ENCODE measurements around the gene ZMYND8.
"Not testable (repeated sequence)": the region's sequence is repeated elsewhere in the genome, so short reads cannot be mapped to it uniquely, and the experiment has no call there.

ZMYND8 gene

GRCh38 chr20:47204850-47205122 is 151.7 kb downstream of the ZMYND8 start:
- H2BK12ac ChIP-seq (ENCODE audit: low read length in 2 of 2); H2BK120ac ChIP-seq (ENCODE audit: low read depth, low read length); H2AFZ ChIP-seq (ENCODE audit: low read depth, low read length); H3K9me3 ChIP-seq (ENCODE audit: control insufficient read depth, low read length); H3K4me3 ChIP-seq (ENCODE audit: insufficient read depth in 1 of 2, low read depth in 1 of 2, low read length in 2 of 2); H2BK5ac ChIP-seq (ENCODE audit: low read depth, low read length, poor library complexity, severe bottlenecking); H3K4ac ChIP-seq (ENCODE audit: low read depth in 1 of 2, low read length in 2 of 2); H3K4me1 ChIP-seq (ENCODE audit: control insufficient read depth, insufficient read depth, low read depth, low read length); H3K27ac ChIP-seq (ENCODE audit: low read length, poor library complexity, severe bottlenecking); H3K23ac ChIP-seq (ENCODE audit: low read length in 2 of 2); H3K18ac ChIP-seq (ENCODE audit: low read depth in 1 of 2, low read length in 2 of 2); DNase-seq; H4K91ac ChIP-seq (ENCODE audit: low read length); H4K8ac ChIP-seq (ENCODE audit: low read length); H3K14ac ChIP-seq (ENCODE audit: low read length in 2 of 2); H3K9ac ChIP-seq (ENCODE audit: low read length); H3K27me3 ChIP-seq (ENCODE audit: control insufficient read depth in 1 of 2, insufficient read depth in 1 of 2, low read length in 2 of 2); H3K4me2 ChIP-seq (ENCODE audit: low read length, poor library complexity, severe bottlenecking); H2AK5ac ChIP-seq (ENCODE audit: low read length, severe bottlenecking); H2BK15ac ChIP-seq (ENCODE audit: low read depth, poor library complexity, severe bottlenecking): not testable (repeated sequence)
- H3K79me1 ChIP-seq (replicated peaks; ENCODE audit: low read length, poor library complexity, severe bottlenecking), result peaks cover 12% of the 10 kb centered on the region
- peaks cover 13 to 18% of the 10 kb centered on the region in 2 experiments for H3K36me3 ChIP-seq (ENCODE audit: control insufficient read depth in 1 of 2, insufficient read depth in 2 of 2, low read depth in 1 of 2, low read length in 2 of 2)
- WGBS, result 81% methylated on average over 11 of the region's 11 CpGs

- Histone ChIP-seq H3K9me3 (ENCODE audit: control insufficient read depth, low read length) (no peaks in the 10 kb centered on the region), H3K18ac (ENCODE audit: low read depth in 1 of 2, low read length in 2 of 2) (no peak overlapping the region), H2BK15ac (ENCODE audit: low read depth, poor library complexity, severe bottlenecking) (no peak overlapping the region), H3K14ac (ENCODE audit: low read length in 2 of 2) (no peak overlapping the region), H3K27ac (ENCODE audit: low read length, poor library complexity, severe bottlenecking) (no peak overlapping the region), H3K36me3 (ENCODE audit: control insufficient read depth in 1 of 2, insufficient read depth in 2 of 2, low read depth in 1 of 2, low read length in 2 of 2) (peaks cover 12 to 13% of the 10 kb centered on the region in 2 experiments), H3K9ac (ENCODE audit: low read length) (no peak overlapping the region), H3K4me2 (ENCODE audit: low read length, poor library complexity, severe bottlenecking) (no peak overlapping the region), H2BK12ac (ENCODE audit: low read length in 2 of 2) (no peak overlapping the region), H3K4ac (ENCODE audit: low read depth in 1 of 2, low read length in 2 of 2) (no peak overlapping the region), H3K79me1 (replicated peaks; ENCODE audit: low read length, poor library complexity, severe bottlenecking) (peaks cover 11% of the 10 kb centered on the region), H2BK120ac (ENCODE audit: low read depth, low read length) (no peak overlapping the region), H2AK5ac (ENCODE audit: low read length, severe bottlenecking) (peak overlapping the region; percentile 28), H4K8ac (ENCODE audit: low read length) (no peak overlapping the region), H2AFZ (ENCODE audit: low read depth, low read length) (no peak overlapping the region), H3K23ac (ENCODE audit: low read length in 2 of 2) (no peak overlapping the region), H3K4me3 (ENCODE audit: insufficient read depth in 1 of 2, low read depth in 1 of 2, low read length in 2 of 2) (no peak overlapping the region), H2BK5ac (ENCODE audit: low read depth, low read length, poor library complexity, severe bottlenecking) (no peak overlapping the region), H4K91ac (ENCODE audit: low read length) (no peak overlapping the region), H3K4me1 (ENCODE audit: control insufficient read depth, insufficient read depth, low read depth, low read length) (peaks cover 10% of the 10 kb centered on the region), H3K27me3 (ENCODE audit: control insufficient read depth in 1 of 2, insufficient read depth in 1 of 2, low read length in 2 of 2) (no peaks in the 10 kb centered on the region)
- WGBS, result 84% methylated on average over 10 of the region's 12 CpGs
- DNase-seq, result peak; percentile 85
These were observed 152.3 kb downstream of the ZMYND8 start for GRCh38 chr20:47204008-47204849.

- Histone ChIP-seq H2AFZ (ENCODE audit: low read depth, low read length) (no peak overlapping the region), H2BK12ac (ENCODE audit: low read length in 2 of 2) (no peak overlapping the region), H3K27me3 (ENCODE audit: control insufficient read depth in 1 of 2, insufficient read depth in 1 of 2, low read length in 2 of 2) (no peaks in the 10 kb centered on the region), H4K8ac (ENCODE audit: low read length) (no peak overlapping the region), H3K23ac (ENCODE audit: low read length in 2 of 2) (no peak overlapping the region), H3K4ac (ENCODE audit: low read depth in 1 of 2, low read length in 2 of 2) (no peak overlapping the region), H2BK15ac (ENCODE audit: low read depth, poor library complexity, severe bottlenecking) (no peak overlapping the region), H3K27ac (ENCODE audit: low read length, poor library complexity, severe bottlenecking) (no peak overlapping the region), H3K14ac (ENCODE audit: low read length in 2 of 2) (no peak overlapping the region), H4K91ac (ENCODE audit: low read length) (no peak overlapping the region), H3K36me3 (ENCODE audit: control insufficient read depth in 1 of 2, insufficient read depth in 2 of 2, low read depth in 1 of 2, low read length in 2 of 2) (peaks cover under 1 to 3% of the 10 kb centered on the region in 2 experiments), H2BK120ac (ENCODE audit: low read depth, low read length) (no peak overlapping the region), H3K18ac (ENCODE audit: low read depth in 1 of 2, low read length in 2 of 2) (no peak overlapping the region), H3K9ac (ENCODE audit: low read length) (no peak overlapping the region), H2BK5ac (ENCODE audit: low read depth, low read length, poor library complexity, severe bottlenecking) (no peak overlapping the region), H2AK5ac (ENCODE audit: low read length, severe bottlenecking) (no peak overlapping the region), H3K79me1 (replicated peaks; ENCODE audit: low read length, poor library complexity, severe bottlenecking) (peaks cover 1% of the 10 kb centered on the region), H3K4me3 (ENCODE audit: insufficient read depth in 1 of 2, low read depth in 1 of 2, low read length in 2 of 2) (no peak overlapping the region), H3K4me1 (ENCODE audit: control insufficient read depth, insufficient read depth, low read depth, low read length) (peaks cover 10% of the 10 kb centered on the region), H3K4me2 (ENCODE audit: low read length, poor library complexity, severe bottlenecking) (no peak overlapping the region), H3K9me3 (ENCODE audit: control insufficient read depth, low read length) (no peaks in the 10 kb centered on the region)
- no peak for DNase-seq
- 94% methylated on average over 10 of the region's 10 CpGs for WGBS
These were observed 153.5 kb downstream of the ZMYND8 start for GRCh38 chr20:47202733-47203667.

GRCh38 chr20:47201074-47201730 is 155.3 kb downstream of the ZMYND8 start:
- no peak overlapping the region for H2BK120ac ChIP-seq (ENCODE audit: low read depth, low read length)
- H4K8ac ChIP-seq (ENCODE audit: low read length), result no peak overlapping the region
- no peaks in the 10 kb centered on the region for H3K79me1 ChIP-seq (replicated peaks; ENCODE audit: low read length, poor library complexity, severe bottlenecking)
- peaks cover 13% of the 10 kb centered on the region for H3K4me1 ChIP-seq (ENCODE audit: control insufficient read depth, insufficient read depth, low read depth, low read length)
- no peak overlapping the region for H2AFZ ChIP-seq (ENCODE audit: low read depth, low read length)
- H3K14ac ChIP-seq (ENCODE audit: low read length in 2 of 2), result no peak overlapping the region
- H3K4me3 ChIP-seq (ENCODE audit: insufficient read depth in 1 of 2, low read depth in 1 of 2, low read length in 2 of 2), result no peak overlapping the region
- no peak overlapping the region for H2BK12ac ChIP-seq (ENCODE audit: low read length in 2 of 2)
- H3K27ac ChIP-seq (ENCODE audit: low read length, poor library complexity, severe bottlenecking), result peak overlapping the region; percentile 17
- DNase-seq, result no peak
- no peak overlapping the region for H3K4me2 ChIP-seq (ENCODE audit: low read length, poor library complexity, severe bottlenecking)
- no peaks in the 10 kb centered on the region for H3K9me3 ChIP-seq (ENCODE audit: control insufficient read depth, low read length)
- H3K4ac ChIP-seq (ENCODE audit: low read depth in 1 of 2, low read length in 2 of 2), result no peak overlapping the region
- 93% methylated on average over 9 of the region's 9 CpGs for WGBS
- H3K27me3 ChIP-seq (ENCODE audit: control insufficient read depth in 1 of 2, insufficient read depth in 1 of 2, low read length in 2 of 2), result no peaks in the 10 kb centered on the region
- H2BK5ac ChIP-seq (ENCODE audit: low read depth, low read length, poor library complexity, severe bottlenecking), result no peak overlapping the region
- no peak overlapping the region for H4K91ac ChIP-seq (ENCODE audit: low read length)
- H2AK5ac ChIP-seq (ENCODE audit: low read length, severe bottlenecking), result peak overlapping the region; percentile 75
- no peak overlapping the region for H3K18ac ChIP-seq (ENCODE audit: low read depth in 1 of 2, low read length in 2 of 2)
- no peak overlapping the region for H3K23ac ChIP-seq (ENCODE audit: low read length in 2 of 2)
- H2BK15ac ChIP-seq (ENCODE audit: low read depth, poor library complexity, severe bottlenecking), result no peak overlapping the region
- no peak overlapping the region for H3K9ac ChIP-seq (ENCODE audit: low read length)
- H3K36me3 ChIP-seq (ENCODE audit: control insufficient read depth in 1 of 2, insufficient read depth in 2 of 2, low read depth in 1 of 2, low read length in 2 of 2), result no peaks in the 10 kb centered on the region

Measured in mesenchymal stem cell (in vitro differentiated cells and primary cell).